Measurements from ENCODE around the gene HTR3C.
"Not testable (repeated sequence)": the region's sequence is repeated elsewhere in the genome, so short reads cannot be mapped to it uniquely, and the experiment has no call there.

The HTR3C gene, protein sequence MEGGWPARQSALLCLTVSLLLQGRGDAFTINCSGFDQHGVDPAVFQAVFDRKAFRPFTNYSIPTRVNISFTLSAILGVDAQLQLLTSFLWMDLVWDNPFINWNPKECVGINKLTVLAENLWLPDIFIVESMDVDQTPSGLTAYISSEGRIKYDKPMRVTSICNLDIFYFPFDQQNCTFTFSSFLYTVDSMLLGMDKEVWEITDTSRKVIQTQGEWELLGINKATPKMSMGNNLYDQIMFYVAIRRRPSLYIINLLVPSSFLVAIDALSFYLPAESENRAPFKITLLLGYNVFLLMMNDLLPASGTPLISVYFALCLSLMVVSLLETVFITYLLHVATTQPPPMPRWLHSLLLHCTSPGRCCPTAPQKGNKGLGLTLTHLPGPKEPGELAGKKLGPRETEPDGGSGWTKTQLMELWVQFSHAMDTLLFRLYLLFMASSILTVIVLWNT

DNA sequence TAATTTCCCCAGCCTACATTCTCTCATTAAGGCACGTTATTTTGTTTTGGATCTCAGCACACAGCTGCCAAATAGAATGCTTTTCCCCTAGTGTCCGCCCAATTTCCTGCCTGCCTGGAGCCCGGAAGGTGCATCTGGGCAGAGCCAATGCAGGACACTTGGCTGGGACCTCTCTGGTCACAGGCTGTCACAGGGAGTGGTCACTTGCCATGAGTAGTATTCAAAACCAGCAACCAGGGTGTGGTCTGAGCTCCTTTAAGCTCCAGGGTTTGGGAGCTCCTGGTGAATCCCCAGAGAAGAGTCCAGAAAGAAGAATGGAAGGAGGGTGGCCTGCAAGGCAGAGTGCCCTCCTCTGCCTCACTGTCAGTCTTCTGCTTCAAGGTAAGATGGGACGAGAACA, at the start of gene HTR3C:
Gene HTR3C, plus strand, starts transcription at position 281 of the 400 bp plus-strand sequence. Its CDS starts 34 bp downstream, at position 315.
- no peak for DNase-seq (ENCODE audit: low read depth)

DNA sequence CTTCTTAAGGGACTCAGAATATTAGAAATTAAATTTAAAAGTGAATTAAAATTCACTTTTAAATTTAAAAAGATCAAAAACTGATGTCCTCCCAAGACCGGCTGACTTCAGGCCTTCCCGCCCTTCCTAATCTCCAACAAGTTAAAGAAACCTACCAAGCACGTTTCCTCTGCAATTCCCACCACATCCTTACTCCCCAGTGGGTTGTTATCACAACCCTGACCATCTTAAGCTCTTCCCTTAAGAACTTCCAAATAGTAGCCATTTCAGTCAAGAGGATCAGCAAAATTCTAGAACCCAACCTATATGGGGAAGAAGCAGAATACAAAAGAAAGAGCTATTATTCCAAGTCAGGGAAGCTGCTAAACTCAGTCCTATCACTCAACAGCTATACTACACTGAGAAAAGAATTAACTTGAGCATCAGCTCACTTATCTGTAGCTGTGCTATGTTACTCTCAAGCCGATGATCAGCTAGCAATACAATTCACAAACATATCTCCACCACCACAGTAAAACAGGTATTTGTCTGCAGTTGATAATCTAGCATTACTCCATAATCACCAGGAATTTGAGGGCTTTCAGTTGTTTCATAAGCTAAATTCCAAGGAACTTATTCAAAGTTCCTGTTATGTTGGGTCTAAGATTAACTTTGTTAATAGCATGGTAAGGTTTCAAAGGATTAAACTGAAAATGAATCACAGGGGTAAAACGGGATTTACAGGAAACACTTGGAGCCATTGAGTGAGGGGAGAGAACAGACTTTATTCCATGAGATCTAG, 49.5 kb upstream of the HTR3C start:
- DNase-seq (ENCODE audit: low read depth) = no peak

DNA sequence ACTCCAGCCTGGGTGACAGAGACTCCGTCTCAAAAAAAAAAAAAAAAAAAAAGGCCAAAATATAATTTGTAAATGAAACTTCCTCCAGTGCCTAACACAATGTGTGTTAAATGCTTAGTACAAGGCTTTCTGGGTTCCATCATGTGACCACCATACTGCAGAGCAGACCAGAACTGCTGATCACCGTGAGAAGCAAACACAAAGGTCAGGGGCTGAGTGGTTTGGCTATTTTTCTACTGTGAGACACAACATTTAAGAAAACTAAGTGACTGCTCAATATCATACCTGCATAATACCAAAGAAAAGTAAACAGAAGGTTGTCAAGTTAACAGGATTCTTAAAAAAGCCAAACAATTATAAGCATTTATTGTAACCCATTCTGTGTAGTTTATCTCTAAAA, 48.4 kb upstream of the HTR3C start:
- DNase-seq (ENCODE audit: low read depth) = no peak

DNA sequence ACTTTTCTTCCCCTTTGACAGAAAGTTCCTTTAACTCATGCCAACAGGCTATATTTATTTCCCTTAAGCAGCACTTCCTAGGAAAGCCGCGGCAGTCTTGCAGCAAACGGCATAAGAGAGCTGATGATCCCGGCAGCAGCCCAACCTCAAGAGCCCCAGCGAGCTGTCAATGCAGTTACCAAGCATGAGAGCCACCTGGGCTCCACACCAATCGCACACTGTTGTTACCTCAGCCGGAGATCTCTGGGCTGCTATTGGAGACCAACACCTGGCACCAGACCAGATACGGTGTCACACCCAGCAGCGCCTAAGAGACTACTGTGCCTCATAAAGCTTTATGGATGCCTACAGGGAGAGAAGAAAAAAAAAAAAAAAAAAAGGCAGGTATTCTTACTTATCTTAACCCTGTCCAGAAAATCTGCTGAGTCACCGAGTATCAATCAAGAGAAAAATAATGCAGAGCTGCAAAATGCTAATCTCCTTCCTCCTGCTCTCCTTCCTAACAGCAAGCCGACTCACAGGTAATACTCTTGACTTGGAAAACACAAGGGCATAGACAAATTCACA, 46.8 kb upstream of the HTR3C start:
- no peak for DNase-seq (ENCODE audit: low read depth)

DNA sequence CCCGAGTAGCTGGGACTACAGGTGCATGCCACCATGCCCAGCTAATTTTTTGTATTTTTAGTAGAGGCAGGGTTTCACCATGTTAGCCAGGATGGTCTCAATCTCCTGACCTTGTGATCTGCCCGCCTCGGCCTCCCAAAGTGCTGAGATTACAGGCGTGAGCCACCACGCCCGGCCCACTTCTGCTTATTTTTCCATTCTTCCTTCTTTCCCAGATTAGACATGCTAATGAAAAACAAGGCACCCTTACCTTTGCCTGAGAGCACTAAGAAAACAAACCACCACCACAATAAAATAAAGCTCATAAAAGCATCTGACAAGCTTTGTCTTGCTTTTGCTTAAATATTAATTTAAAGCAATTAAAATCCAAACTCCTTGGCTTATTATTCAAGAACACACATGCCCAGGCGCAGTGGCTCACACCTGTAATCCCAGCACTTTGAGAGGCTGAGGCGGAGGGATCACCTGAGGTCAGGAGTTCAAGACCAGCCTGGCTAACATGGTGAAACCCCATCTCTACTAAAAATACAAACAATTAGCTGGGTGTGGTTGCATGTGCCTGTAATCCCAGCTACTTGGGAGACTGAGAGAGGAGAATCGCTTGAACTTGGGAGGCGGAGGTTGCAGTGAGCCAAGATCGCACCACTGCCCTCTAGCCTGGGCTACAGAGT, 45.6 kb upstream of the HTR3C start:
- DNase-seq (ENCODE audit: low read depth) = not testable (repeated sequence)

DNA sequence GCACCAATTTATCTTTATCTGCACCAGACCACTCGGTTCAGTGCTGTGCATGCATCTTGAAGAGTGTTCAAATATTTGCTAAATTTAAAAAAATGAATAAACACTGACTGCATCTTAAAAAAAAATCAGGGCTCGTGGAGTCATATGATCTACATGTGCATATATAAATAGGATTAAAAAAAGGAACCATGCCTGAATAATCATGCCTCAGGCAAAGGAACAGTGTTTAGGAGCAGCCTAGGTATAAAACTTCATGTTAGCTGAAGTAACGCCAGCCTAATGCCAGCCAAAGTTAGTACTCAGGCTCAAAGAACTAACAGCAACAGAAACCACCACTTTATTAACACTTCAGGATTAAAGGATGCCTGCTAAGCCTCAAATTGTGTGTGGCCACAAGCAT, 44.7 kb upstream of the HTR3C start:
- DNase-seq (ENCODE audit: low read depth) = no peak

DNA sequence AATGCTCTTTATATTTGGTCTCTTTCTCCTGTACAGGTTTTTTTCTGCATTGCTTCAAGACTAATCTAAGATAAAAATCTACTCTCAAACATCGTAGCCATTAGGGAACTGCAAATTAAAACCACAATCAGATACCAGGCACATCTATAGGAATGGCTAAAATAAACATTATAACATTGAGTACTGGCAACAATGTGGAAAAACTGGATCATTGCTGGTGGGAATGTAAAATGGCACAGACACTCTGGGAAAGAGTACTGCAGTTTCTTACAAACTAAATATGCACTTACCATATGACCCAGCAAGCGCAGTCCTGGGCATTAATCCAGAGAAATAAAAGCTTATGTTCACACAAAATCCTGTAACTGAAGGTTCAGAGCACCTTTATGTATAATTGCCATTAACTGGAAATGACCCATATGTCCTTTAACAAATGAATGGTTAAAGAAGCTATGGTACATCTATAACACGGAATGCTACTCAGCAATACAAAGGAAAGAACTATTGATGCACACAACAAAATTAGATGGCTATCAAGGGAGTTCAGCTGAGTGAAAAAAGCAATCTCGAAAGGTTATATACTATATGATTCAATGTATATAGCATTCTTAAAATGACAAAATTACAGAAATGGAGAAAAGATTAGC, 41.5 kb upstream of the HTR3C start:
- no peak for DNase-seq (ENCODE audit: low read depth)

DNA sequence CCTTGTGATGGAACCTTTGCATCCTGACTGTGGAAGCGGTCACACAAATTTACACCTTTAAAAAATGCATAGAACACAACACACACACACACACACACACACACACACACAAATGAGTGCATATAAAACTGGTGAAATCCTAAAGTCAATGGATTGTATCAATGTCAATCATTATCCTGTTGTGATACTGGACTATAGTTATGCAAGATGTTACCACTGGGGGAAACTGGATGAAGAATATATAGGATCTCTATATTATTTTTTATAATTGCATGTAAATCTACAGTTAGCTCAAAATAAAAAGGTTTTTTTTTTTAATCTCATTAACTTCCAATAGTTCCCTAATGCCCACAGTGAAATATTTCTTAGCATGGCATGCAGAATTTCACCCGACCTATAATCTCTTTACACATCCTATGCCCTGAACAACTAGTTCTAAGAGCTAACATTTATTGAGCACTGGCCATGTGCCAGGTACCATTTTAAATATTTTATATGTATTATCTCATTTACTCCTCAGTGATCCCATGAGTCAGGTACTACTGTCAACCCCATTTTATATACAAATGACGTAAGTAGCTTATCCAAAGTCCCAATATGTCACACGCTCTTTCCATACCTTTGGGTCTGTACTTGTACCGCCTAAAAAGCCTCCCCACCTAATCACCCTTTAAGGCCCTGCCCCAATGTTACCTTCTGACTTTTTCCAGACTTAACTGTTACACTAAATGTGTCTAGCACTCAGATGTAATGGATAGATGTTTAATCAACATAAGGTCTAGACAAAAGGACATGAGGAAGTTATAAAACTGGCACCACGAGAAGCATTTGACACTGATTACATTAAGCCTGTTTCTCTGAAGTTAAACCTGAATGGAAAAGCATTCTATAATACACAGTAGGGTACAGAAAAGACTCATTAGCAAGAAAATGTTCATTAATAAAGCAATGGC, 40.6 kb upstream of the HTR3C start:
- no peak for DNase-seq (ENCODE audit: low read depth)

DNA sequence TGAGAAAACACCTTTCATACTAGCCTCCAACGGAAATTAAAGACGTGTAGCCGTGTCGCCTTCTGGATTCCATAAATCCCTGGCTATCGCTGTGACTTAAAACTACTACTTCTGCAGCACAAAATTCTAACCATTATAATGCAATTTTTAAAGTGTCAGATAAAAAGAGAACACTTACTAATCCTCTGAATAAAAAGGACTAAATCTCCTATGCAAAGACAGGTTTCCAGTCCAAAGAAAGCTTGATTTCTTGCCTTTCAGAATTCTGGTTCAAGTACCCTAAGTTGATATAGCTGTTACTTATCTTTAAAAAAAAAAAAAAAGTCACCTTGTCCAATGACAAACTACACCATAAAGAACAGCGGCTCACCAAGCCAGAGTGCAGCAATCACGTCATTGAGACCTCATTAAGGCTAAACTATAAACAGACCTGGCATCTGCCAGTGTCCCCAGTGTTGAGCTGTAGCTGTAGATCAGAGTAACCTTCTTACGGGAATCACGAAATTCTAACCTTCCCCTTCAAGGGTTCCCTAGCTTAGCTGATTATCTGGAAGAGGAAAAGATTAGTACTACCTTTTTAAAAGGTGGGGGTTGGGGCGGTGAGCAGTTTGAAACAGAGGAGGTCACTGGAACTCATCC, 37.3 kb upstream of the HTR3C start:
- no peak for DNase-seq (ENCODE audit: low read depth)

DNA sequence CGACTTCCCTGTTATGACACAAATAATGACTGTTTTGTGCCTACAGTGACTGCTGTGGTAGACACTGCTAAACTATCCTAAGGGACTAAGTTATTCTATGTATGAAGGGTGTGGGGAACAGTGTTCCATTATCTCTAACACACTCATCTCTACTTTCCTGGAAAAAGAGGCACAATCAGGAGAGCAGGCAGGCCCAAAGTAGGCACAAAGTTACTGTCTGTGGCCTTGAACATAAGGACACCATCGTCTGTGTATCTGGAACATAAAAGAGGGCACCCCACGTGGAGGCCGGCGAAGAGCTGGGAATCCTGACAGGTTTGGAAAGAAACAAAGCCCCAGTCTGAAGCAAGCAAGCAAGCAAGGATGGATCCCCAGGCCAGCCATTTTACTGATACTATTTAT, 36.7 kb upstream of the HTR3C start:
- no peak for DNase-seq (ENCODE audit: low read depth)

DNA sequence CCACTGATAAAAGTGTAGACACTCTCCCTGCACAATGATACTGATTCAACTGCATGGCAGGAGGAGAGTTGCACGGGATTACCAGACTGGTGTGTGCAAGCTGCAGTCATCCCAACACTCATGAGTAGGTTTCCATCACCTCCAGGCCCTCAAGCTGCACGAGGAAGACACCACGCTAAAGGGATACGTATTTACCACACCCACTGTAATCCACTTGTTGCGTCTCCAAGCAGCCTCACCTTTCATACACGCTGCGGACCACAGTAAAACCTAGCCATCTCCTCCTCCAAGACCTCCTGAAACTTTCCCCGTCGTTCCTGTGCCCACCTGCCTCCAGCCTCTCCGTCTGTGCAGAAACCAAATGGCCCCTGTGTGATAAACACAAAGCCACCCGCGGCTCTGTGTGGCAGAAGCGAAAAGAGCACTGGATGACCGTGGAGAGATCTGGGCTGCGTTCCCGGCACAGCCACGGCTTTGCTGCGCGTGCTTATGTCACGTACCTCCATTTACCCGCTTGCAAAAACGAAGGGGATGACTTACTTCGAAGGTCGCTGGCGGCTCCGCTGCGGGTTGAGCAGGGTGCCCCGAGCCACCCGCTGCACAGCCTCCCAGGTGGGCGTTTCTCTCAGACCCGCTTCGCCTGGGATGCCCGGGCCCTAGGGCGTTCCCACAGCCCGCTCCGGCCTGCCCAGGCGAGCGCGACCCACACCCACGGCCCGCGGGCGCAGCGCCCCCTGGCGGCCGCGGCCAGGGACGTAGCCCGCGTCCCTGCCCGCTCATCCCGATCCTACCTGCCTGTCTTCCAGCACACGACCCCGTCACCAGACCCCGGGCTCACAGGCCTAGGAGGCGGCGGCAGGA, 35.8 kb upstream of the HTR3C start:
- DNase-seq (ENCODE audit: low read depth) = no peak

DNA sequence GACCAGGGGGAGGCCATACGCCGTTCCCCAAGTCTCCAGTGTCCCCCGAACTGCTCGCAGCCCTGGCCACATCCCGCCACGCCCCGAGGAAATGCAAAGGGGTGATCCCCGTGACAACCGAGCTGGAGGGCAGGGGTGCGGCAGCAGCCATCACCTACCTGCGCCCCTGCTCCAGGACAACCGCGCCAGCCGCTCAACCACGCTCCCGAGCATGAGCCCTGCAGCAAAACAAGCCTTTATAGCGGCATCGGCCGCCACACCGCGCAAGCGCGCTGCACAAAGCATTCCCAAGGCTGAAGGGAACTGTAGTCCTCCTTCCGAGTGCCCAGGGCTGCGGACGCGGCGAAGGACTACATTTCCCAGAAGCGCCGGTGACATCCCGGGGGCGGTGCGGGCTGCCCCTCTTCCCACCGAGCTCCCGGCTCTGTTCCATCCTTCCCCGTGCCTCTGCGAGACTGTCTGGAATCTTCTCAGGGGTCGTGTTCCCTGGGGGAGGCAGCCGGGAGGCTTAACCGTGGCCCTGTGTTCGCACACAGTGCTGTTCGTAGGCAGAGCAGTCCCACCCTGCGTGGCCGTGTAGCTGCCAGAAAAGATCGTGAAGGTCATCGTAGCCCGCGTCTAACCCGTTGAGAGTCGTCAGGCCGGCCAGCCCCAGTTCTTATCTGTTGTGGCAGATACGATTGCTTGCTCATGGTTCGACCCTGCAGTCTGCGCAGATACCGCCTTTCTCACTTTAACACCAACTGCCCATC, 35.0 kb upstream of the HTR3C start, which contains the start of gene ABCC5:
Gene ABCC5, minus strand, starts transcription at position 213 of the 752 bp plus-strand sequence. CDS start 3,492 bp downstream, outside the sequence.
- DNase-seq (ENCODE audit: low read depth) = peak; percentile 87

DNA sequence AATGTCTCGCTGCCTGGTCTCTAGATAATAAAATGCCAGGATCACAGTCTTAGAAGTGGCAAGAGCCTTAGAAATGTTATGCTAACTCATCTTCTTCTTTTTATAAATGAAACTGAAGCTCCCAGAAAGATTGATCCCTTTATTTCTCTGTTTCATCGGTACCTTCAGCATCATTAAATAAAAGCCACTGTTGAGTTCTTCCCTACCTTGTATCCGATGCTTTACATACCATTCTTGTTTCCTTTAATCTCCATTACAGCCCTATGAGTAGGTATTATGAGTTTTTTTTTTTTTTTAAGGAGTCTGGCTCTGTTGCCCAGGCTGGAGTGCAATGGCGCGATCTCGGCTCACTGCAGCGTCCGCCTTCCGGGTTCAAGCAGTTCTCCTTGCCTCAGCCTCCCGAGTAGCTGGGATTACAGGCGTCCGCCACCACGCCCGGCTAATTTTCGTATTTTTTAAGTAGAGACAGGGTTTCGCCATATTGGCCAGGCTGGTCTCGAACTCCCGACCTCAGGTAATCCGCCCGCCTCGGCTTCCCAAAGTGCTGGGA, 34.3 kb upstream of the HTR3C start:
- no peak for DNase-seq (ENCODE audit: low read depth)

DNA sequence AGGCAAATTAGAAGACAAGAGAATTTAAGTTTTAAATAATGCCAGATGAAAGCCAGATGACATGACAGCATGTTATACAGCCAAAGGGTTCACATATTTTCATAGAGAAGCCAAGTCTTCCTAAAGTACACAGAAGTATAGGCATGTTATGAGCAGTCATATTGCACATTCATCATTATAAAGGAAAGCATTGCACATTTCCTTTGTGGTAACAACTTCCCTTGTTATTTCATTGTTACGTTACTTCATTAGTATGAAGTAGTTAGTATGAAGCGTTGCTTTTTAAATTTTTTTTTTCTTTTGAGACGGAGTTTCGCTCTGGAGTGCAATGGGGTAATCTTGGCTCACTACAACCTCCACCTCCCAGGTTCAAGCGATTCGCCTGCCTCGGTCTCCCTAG, 30.5 kb upstream of the HTR3C start:
- no peak for DNase-seq (ENCODE audit: low read depth)

DNA sequence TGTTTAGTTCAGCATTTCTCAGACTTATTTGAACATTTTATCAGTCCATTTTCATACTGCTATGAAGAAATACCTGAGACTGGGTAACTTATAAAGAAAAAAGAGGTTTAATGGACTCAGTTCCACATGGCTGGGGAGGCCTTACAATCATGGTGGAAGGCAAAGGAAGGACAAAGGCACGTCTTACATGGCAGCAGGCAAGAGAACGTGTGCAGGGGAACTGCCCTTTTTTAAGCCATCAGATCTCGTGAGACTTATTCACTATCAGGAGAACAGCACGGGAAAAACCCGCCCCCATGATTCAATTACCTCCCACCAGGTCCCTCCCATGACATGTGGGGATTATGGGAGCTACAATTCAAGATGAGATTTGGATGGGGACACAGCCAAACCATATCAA, 27.6 kb upstream of the HTR3C start:
- DNase-seq (ENCODE audit: low read depth) = not testable (repeated sequence)

DNA sequence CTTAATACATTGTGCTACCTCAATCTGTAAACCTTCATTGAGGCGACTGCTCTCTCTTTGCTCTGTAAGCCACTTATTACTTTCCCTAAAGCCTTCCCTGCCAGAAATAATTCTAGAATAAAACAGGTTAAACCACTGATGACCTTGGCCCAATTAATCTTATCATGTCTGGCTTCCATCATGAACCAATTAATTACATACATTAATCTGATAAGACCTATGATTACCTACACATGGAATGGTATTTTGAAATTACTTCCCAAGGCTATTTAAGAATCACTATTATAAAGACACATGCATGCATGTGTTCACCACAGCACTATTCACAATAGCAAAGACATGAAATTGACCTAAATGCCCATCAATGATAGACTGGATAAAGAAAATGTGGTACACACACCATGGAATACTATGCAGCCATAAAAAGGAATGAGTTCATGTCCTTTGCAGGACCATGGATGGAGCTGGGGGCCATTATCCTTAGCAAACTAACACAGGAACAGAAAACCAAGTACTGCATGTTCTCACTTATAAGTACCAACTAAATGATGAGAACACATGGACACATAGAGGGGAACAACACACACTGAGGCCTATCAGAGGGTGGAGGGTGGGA, 24.5 kb upstream of the HTR3C start:
- DNase-seq (ENCODE audit: low read depth) = not testable (repeated sequence)

DNA sequence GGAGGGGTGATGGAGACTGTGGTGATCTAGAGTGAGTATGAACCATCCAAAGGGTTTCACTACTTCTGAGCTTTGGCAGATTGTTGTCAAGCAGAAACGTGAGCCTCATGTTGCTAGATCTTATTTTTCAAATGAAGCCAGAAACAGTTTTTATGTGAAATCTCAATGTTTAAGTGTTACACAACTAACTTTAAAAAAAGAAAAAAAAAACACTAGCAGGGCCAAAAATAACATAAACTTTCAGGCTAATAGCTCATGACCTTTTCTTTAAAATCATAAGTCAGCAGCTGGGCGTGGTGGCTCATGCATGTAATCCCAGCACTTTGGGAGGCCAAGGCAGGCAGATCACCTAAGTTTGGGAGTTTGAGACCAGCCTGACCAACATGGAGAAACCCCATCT, 23.4 kb upstream of the HTR3C start:
- DNase-seq (ENCODE audit: low read depth) = no peak

DNA sequence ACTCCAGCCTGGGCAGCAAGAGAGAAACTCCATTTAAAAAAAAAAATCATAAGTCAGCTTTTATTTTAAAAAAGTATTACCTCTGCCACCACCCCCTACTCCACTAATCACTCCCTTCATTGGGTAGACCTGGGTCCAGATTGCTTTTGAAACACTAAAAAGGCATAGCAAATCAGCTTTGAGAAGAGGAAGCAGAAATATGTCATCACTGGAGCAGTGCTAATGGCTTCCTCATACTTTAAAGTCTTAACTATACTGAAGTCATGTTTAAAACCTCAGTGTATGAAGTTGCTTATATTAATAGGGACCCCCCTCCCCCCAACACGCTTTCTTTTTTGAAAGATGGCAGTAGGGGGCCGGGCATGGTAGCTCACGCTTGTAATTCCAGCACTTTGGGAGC, 22.3 kb upstream of the HTR3C start:
- no peak for DNase-seq (ENCODE audit: low read depth)

Data from fibroblast of the conjunctiva (primary cell).